GM12892 (cell line): ENCODE data around the gene SH3D19.

Experiments used
- POLR2A ChIP-seq: IDR thresholded peaks from 2 replicates; pipeline ENCODE4 v1.6.1; 2011; ENCODE audit warnings: low read depth, low read length, control low read depth
- POLR2AphosphoS5 ChIP-seq: IDR thresholded peaks from 2 replicates; pipeline ENCODE4 v1.6.1; 2011; ENCODE audit warnings: low read depth, low read length, control low read depth

DNA sequence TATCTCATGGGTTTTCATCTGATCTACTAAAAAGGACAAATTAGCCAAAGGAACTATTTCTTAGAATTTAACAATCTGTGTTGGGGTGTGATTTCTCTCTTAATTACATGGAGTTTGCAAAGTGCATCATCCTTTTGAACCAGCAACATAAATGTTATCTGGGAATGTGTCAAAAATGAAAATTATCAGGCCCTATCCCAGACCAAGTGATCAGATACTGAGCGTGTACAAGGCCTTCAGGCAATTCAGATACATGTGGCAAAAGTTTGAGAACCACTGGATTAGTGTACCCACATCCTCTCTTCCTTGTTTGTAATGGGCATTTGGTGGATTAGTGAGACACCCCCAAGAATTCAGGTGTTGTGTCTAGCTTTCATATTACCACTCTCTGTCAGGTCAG lies 3.8 kb downstream of the SH3D19 start:
- TF ChIP-seq POLR2A (no peak), POLR2AphosphoS5 (no peak)
